Large intestine (tissue), 3 donors: Measurements from ENCODE around the gene XPR1. TPM values are rescaled to one million over a fixed set of nuclear protein-coding genes. Genes with fewer than 3 reads are reported as not detected.

Source experiments
- DNase-seq, 2 donors: peaks; one replicate each; pipeline versions ENCODE4 v3.0.0 to v3.0.0-alpha.2; 2013
- H3K27ac ChIP-seq: one replicate; pipeline ENCODE4 v1.5.1; 2013; ENCODE audit warnings: low read length
- H3K27me3 ChIP-seq: 2 replicates; pipeline ENCODE4 v1.6.1; 2013; ENCODE audit warnings: low read length; ENCODE audit not compliant: control insufficient read depth, insufficient read depth
- H3K36me3 ChIP-seq: 2 replicates; pipeline ENCODE4 v1.6.1; 2013; ENCODE audit warnings: low read length; ENCODE audit not compliant: control insufficient read depth, insufficient read depth
- H3K4me1 ChIP-seq: one replicate; pipeline ENCODE4 v1.6.1; 2013; ENCODE audit warnings: low read length; ENCODE audit not compliant: control insufficient read depth, insufficient read depth
- H3K4me3 ChIP-seq: one replicate; pipeline ENCODE4 v1.5.1; 2013; ENCODE audit warnings: low read length
- H3K9me3 ChIP-seq: one replicate; pipeline ENCODE4 v1.6.1; 2013; ENCODE audit warnings: mild to moderate bottlenecking, low read depth, low read length, moderate library complexity; ENCODE audit not compliant: control insufficient read depth
- WGBS: methylation state at CpG from one replicate; pipeline ENCODE4 v1.1.5; 2013; ENCODE audit warnings: low lambda C conversion rate; ENCODE audit not compliant: insufficient coverage; 5-methylcytosine and 5-hydroxymethylcytosine counted together
- polyA plus RNA-seq: library from polyadenylated mRNA; unstranded; fragments of 120-200 nt; gene quantifications from one replicate; pipeline ENCODE4 v1.2.1, GENCODE V29; 2013

Gene XPR1
- polyA plus RNA-seq, 1 donor = 26.1 TPM

DNA sequence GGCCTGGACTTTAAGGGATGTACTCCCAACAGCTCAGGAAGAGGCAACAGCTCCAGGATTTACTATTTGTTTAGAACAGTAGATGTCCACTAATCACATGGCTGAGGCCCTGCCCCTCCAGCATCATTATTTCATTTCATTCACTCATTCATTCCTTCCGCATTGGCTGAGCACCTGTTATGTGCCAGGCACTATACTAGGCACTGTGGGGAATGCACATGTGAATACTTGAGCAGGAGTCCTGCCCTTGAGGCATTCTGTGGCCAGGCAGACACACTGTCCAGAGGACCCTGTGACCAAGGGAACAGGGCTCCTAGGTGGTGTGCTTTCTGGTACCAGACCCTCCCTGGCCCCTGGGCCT lies 305.2 kb downstream of the XPR1 start:
- DNase-seq = no peak
- no peak overlapping the region for H3K4me3 ChIP-seq
- no peak overlapping the region for H3K27ac ChIP-seq
- H3K4me1 ChIP-seq = peaks cover 7% of the 10 kb centered on the region
- no peaks in the 10 kb centered on the region for H3K9me3 ChIP-seq
- peaks cover 3% of the 10 kb centered on the region for H3K36me3 ChIP-seq
- WGBS = no CpG with 5 or more reads among the region's 1 CpG
- no peaks in the 10 kb centered on the region for H3K27me3 ChIP-seq

DNA sequence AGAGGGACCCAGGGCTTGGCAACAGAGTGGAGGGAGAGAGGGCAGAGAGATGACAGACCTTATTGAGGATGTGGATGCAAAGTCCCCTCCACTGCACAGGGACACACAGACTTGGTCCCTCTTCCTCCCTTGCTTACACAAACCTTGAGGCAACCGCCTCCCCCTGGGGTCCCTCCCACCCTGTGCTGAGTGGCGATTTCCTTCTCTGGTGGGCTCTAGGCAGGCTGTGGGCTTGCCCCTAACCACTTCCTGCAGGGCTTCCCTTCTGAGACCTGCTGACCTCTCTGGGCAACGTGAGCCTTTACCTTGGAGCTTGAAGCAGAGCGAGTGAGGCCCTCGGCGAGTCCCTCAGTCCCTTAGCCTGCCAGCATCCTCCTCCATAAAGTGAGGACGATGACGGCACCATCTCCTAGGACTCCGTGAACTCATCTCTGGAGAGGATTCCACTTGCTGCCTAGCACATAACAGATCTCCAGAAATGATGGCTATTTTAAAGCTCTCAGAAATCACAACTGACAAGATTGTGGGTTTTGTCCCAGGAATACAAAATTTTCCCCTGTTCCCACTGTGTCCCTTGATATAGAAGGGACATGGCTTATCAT lies 305.9 kb downstream of the XPR1 start:
- Histone ChIP-seq H3K4me1 (peaks cover 7% of the 10 kb centered on the region), H3K4me3 (no peak overlapping the region), H3K27ac (no peak overlapping the region), H3K27me3 (no peaks in the 10 kb centered on the region), H3K36me3 (peaks cover 3% of the 10 kb centered on the region), H3K9me3 (no peaks in the 10 kb centered on the region)
- DNase-seq = no peak
- no CpG with 5 or more reads among the region's 9 CpGs for WGBS

DNA sequence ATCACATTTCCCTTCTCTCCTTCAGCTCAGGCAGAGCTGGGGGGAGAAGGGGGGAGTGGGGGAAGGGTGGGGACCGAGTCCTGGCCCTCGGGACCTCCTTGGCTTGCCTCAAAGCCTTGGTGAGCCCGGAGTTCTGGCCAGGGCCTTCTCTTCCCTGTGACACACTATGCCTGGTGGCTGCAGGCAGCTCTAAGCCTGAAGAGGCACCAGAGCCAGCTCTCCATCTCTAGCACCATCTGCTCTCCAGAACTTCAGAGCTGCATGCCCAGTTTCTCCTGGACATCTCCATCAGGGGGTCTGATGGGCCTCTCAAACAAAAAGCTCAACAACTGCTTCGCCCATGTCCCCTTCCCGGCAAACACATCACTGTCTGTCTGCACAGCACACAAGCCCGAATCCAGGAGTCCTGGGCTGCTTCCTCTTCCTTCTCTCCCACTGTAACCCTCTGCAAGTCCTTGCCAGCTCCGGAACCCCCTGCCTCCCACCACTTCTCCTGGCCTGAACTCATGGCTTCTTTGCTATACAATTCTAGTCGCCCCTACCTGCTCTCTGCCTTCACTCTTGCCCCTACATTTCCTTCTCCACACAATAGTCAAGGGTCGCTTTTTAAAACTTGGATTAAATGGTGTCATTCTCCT lies 307.4 kb downstream of the XPR1 start:
- no peak overlapping the region for H3K4me3 ChIP-seq
- no peaks in the 10 kb centered on the region for H3K36me3 ChIP-seq
- no peak for DNase-seq
- H3K27ac ChIP-seq = no peak overlapping the region
- 50% methylated on average over 1 of the region's 9 CpGs for whole genome bisulfite sequencing
- H3K27me3 ChIP-seq = no peaks in the 10 kb centered on the region
- peaks cover 7% of the 10 kb centered on the region for H3K4me1 ChIP-seq
- H3K9me3 ChIP-seq = no peaks in the 10 kb centered on the region

DNA sequence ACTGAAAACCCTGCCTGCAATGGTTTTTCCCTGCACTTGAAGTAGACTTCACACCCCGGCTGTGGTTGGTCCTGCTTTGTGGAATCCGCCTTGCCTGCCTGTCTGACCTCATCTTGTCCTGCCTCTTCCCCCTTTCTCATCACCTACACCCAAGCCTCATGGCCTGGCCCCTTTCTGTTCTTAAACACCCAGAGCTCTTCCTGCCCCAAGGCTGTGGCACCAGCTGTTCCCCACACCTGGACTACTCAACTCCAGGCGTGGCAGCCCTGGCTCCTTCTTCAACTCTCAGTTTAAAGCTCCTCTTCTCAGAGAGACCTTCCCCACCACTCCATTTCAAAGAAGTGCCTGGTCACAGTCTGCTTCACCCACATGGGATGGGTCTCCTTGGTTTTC lies 307.9 kb downstream of the XPR1 start:
- H3K36me3 ChIP-seq = no peaks in the 10 kb centered on the region
- DNase-seq = no peak
- H3K27ac ChIP-seq = no peak overlapping the region
- H3K27me3 ChIP-seq = no peaks in the 10 kb centered on the region
- H3K4me1 ChIP-seq = peaks cover 7% of the 10 kb centered on the region
- H3K4me3 ChIP-seq = no peak overlapping the region
- H3K9me3 ChIP-seq = no peaks in the 10 kb centered on the region
- no CpG with 5 or more reads among the region's 3 CpGs for WGBS

Other genes with a start within 250 kb of the XPR1 start
- 53.9 TPM for gene ACBD6, start 129.4 kb upstream of the XPR1 start, polyA plus RNA-seq
- gene OVAAL, start 73.1 kb upstream of the XPR1 start, polyA plus RNA-seq = not detected